HEK293 (cell line): ENCODE data around the gene PNMA8A.
A peak's percentile ranks its signal among the peaks of the same experiment; 100 is the strongest.

ENCODE experiments used
- CTCF ChIP-seq: fragments of 450-650 bp; formaldehyde crosslinking; IDR thresholded peaks from 2 replicates; pipeline ENCODE4 v1.5.1; 2016; ENCODE audit warnings: missing biosample characterization, missing genetic modification characterization
- ZSCAN16 ChIP-seq: fragments of 450-650 bp; formaldehyde crosslinking; IDR thresholded peaks from 2 replicates; pipeline ENCODE4 v1.5.1; 2016; ENCODE audit warnings: missing biosample characterization, missing genetic modification characterization

GRCh38 chr19:46513461-46514236 is 42.3 kb upstream of the PNMA8A start:
- TF ChIP-seq CTCF (tag by site-specific recombination) (peak; percentile 88), ZSCAN16 (tag by site-specific recombination) (no peak)
